MM.1S (cell line): ENCODE measurements around the gene CNPY2.
"Not testable (repeated sequence)": the region's sequence is repeated elsewhere in the genome, so short reads cannot be mapped to it uniquely, and the experiment has no call there.

ENCODE experiments used
- DNase-seq: peaks from one replicate; pipeline ENCODE4 v3.0.0-alpha.2; 2015
- H2AFZ ChIP-seq: fragments of 300-600 bp; sonication (generic); 2 replicates; pipeline ENCODE4 v1.6.0; 2016; ENCODE audit warnings: antibody characterized with exemption, low read length
- H3F3A ChIP-seq: fragments of 300-600 bp; sonication (generic); 2 replicates; pipeline ENCODE4 v1.6.1; 2016; ENCODE audit warnings: mild to moderate bottlenecking, antibody characterized with exemption, low read length, moderate library complexity, mixed read lengths; ENCODE audit not compliant: insufficient read depth
- H3K27ac ChIP-seq: fragments of 300-600 bp; sonication (generic); 2 replicates; pipeline ENCODE4 v1.5.1; 2016; ENCODE audit warnings: mild to moderate bottlenecking, low read length
- H3K27me3 ChIP-seq: fragments of 300-600 bp; sonication (generic); replicated peaks from 2 replicates; pipeline ENCODE4 v1.6.0; 2016; ENCODE audit warnings: low read length; ENCODE audit not compliant: insufficient read depth
- H3K36me3 ChIP-seq: fragments of 300-600 bp; sonication (generic); replicated peaks from 2 replicates; pipeline ENCODE4 v1.6.1; 2016; ENCODE audit warnings: mild to moderate bottlenecking, low read length, mixed read lengths; ENCODE audit not compliant: insufficient read depth
- H3K4me1 ChIP-seq: fragments of 300-600 bp; sonication (generic); 2 replicates; pipeline ENCODE4 v1.6.1; 2016; ENCODE audit warnings: low read length, mixed read lengths
- H3K4me2 ChIP-seq: fragments of 300-600 bp; sonication (generic); 2 replicates; pipeline ENCODE4 v1.6.0; 2016; ENCODE audit warnings: low read depth, low read length
- H3K4me3 ChIP-seq: fragments of 300-600 bp; sonication (generic); 2 replicates; pipeline ENCODE4 v1.5.1; 2016; ENCODE audit warnings: low read length, mixed read lengths
- H3K79me2 ChIP-seq: fragments of 300-600 bp; sonication (generic); 2 replicates; pipeline ENCODE4 v1.6.1; 2016; ENCODE audit warnings: mixed run types, low read length, mixed read lengths
- H3K9ac ChIP-seq: fragments of 300-600 bp; sonication (generic); 2 replicates; pipeline ENCODE4 v1.6.1; 2016; ENCODE audit warnings: low read length, mixed read lengths
- H3K9me2 ChIP-seq: fragments of 300-600 bp; sonication (generic); replicated peaks from 2 replicates; pipeline ENCODE4 v1.6.1; 2016; ENCODE audit warnings: mild to moderate bottlenecking, low read length, mixed read lengths; ENCODE audit not compliant: insufficient read depth
- H3K9me3 ChIP-seq: fragments of 300-600 bp; sonication (generic); replicated peaks from 2 replicates; pipeline ENCODE4 v1.6.1; 2016; ENCODE audit warnings: mild to moderate bottlenecking, low read length, mixed read lengths; ENCODE audit not compliant: insufficient read depth
- H4K20me1 ChIP-seq: fragments of 300-600 bp; sonication (generic); 2 replicates; pipeline ENCODE4 v1.6.1; 2016; ENCODE audit warnings: mild to moderate bottlenecking, low read length, moderate library complexity, mixed read lengths; ENCODE audit not compliant: insufficient read depth
- CTCF ChIP-seq: fragments of 300-600 bp; sonication (generic); IDR thresholded peaks from 2 replicates; pipeline ENCODE4 v1.5.1; 2016; ENCODE audit warnings: antibody characterized with exemption, low read length, mixed read lengths
- EZH2 ChIP-seq: fragments of 300-600 bp; sonication (generic); optimal IDR thresholded peaks from 2 replicates; pipeline ENCODE3; 2017; ENCODE audit warnings: low read depth, mild to moderate bottlenecking, antibody characterized with exemption, low read length, mixed read lengths
- EZH2phosphoT487 ChIP-seq: fragments of 300-600 bp; sonication (generic); IDR thresholded peaks from 2 replicates; pipeline ENCODE4 v1.6.1; 2018; ENCODE audit warnings: antibody characterized with exemption, low read length

CNPY2 gene

GRCh38 chr12:56337753-56338251 is 22.0 kb upstream of the CNPY2 start:
- Histone ChIP-seq H3K27me3 (no peaks in the 10 kb centered on the region), H3K9ac (peak overlapping the region; percentile 34; the same call in 1 of the 2 replicates), H4K20me1 (no peaks in the 10 kb centered on the region), H3K79me2 (peaks cover 27% of the 10 kb centered on the region), H3F3A (peaks cover 39% of the 10 kb centered on the region), H3K9me3 (no peaks in the 10 kb centered on the region), H3K9me2 (no peaks in the 10 kb centered on the region), H3K27ac (peak overlapping the region; percentile 99), H3K4me3 (peak overlapping the region; percentile 5; the same call in 1 of the 2 replicates), H3K36me3 (no peaks in the 10 kb centered on the region), H2AFZ (0 out of 2 replicates have a peak overlapping the region, but pooled peaks have one; percentile 10), H3K4me2 (peak overlapping the region; percentile 99; the same call in 1 of the 2 replicates), H3K4me1 (peaks cover 43% of the 10 kb centered on the region)
- no peak for DNase-seq
- TF ChIP-seq EZH2 = no peak
- no peak for TF ChIP-seq CTCF
- no peak for TF ChIP-seq EZH2phosphoT487

GRCh38 chr12:56336361-56337167 is 20.8 kb upstream of the CNPY2 start:
- H3K9ac ChIP-seq = no peak overlapping the region
- H3K27ac ChIP-seq = peak overlapping the region; percentile 67; the same call in 1 of the 2 replicates
- no peak for TF ChIP-seq EZH2
- H3K36me3 ChIP-seq = no peaks in the 10 kb centered on the region
- DNase-seq = peak; percentile 33
- no peaks in the 10 kb centered on the region for H3K9me3 ChIP-seq
- no peaks in the 10 kb centered on the region for H3K27me3 ChIP-seq
- H3K4me2 ChIP-seq = 0 out of 2 replicates have a peak overlapping the region, but pooled peaks have one; percentile 17
- 0 out of 2 replicates have a peak overlapping the region, but pooled peaks have one; percentile 2 for H2AFZ ChIP-seq
- H4K20me1 ChIP-seq = no peaks in the 10 kb centered on the region
- H3K9me2 ChIP-seq = no peaks in the 10 kb centered on the region
- H3K79me2 ChIP-seq = peaks cover 34% of the 10 kb centered on the region
- peaks cover 38% of the 10 kb centered on the region for H3F3A ChIP-seq
- H3K4me1 ChIP-seq = peaks cover 47% of the 10 kb centered on the region
- no peak overlapping the region for H3K4me3 ChIP-seq

GRCh38 chr12:56335527-56335926 is 19.7 kb upstream of the CNPY2 start:
- H3K27ac ChIP-seq, H3K9ac ChIP-seq, DNase-seq, H2AFZ ChIP-seq, H3K4me2 ChIP-seq, H3K36me3 ChIP-seq, H3K27me3 ChIP-seq, H3K9me3 ChIP-seq, H3K4me3 ChIP-seq, H3K9me2 ChIP-seq, H4K20me1 ChIP-seq: not testable (repeated sequence)
- Histone ChIP-seq H3K4me1 (peaks cover 46% of the 10 kb centered on the region), H3F3A (peaks cover 34% of the 10 kb centered on the region), H3K79me2 (peaks cover 33% of the 10 kb centered on the region)

GRCh38 chr12:56334490-56334793 is 18.7 kb upstream of the CNPY2 start:
- Histone ChIP-seq H4K20me1 (no peaks in the 10 kb centered on the region), H3K27me3 (no peaks in the 10 kb centered on the region), H3K9me3 (no peaks in the 10 kb centered on the region), H3F3A (peaks cover 28% of the 10 kb centered on the region), H3K4me2 (peak overlapping the region; percentile 70), H3K79me2 (peaks cover 22% of the 10 kb centered on the region), H3K36me3 (no peaks in the 10 kb centered on the region), H3K9me2 (no peaks in the 10 kb centered on the region), H3K9ac (peak overlapping the region; percentile 95), H2AFZ (peak overlapping the region; percentile 92), H3K27ac (peak overlapping the region; percentile 90), H3K4me3 (peak overlapping the region; percentile 89), H3K4me1 (peaks cover 36% of the 10 kb centered on the region)
- DNase-seq = no peak
- TF ChIP-seq EZH2 (no peak), EZH2phosphoT487 (no peak), CTCF (no peak)
